Neural cell (in vitro differentiated cells): ENCODE results near the gene KIAA1958.

Source experiments
- CTCF ChIP-seq: fragments of 450-650 bp; IDR thresholded peaks from 2 replicates; pipeline ENCODE4 v1.5.1; 2014; ENCODE audit warnings: antibody characterized with exemption, mild to moderate bottlenecking, moderate library complexity; ENCODE audit not compliant: poor library complexity, severe bottlenecking
- EP300 ChIP-seq: fragments of 450-650 bp; conservative IDR thresholded peaks from 2 replicates; pipeline ENCODE4 v1.6.1; 2014; ENCODE audit warnings: antibody characterized with exemption, mild to moderate bottlenecking, moderate library complexity; ENCODE audit not compliant: poor library complexity, severe bottlenecking
- EZH2 ChIP-seq: fragments of 200-600, 300-800 bp; shearing (Covaris generic), sonication (generic); IDR thresholded peaks from 2 replicates; pipeline ENCODE4 v1.6.1; 2014; ENCODE audit warnings: antibody characterized with exemption, low read length, borderline replicate concordance, mild to moderate bottlenecking; ENCODE audit not compliant: insufficient read depth, poor library complexity, severe bottlenecking
- MXI1 ChIP-seq: fragments of 450-650 bp; conservative IDR thresholded peaks from 2 replicates; pipeline ENCODE4 v1.6.1; 2014; ENCODE audit warnings: antibody characterized with exemption, mild to moderate bottlenecking; ENCODE audit not compliant: poor library complexity, severe bottlenecking
- POLR2AphosphoS5 ChIP-seq: IDR thresholded peaks from 2 replicates; pipeline ENCODE4 v1.6.1; 2012
- RAD21 ChIP-seq: fragments of 450-650 bp; conservative IDR thresholded peaks from 2 replicates; pipeline ENCODE4 v1.6.1; 2014; ENCODE audit warnings: antibody characterized with exemption, mild to moderate bottlenecking, moderate library complexity
- REST ChIP-seq: IDR thresholded peaks from 2 replicates; pipeline ENCODE4 v1.6.1; 2012; ENCODE audit warnings: borderline replicate concordance
- TAF1 ChIP-seq: IDR thresholded peaks from 2 replicates; pipeline ENCODE4 v1.6.1; 2012; ENCODE audit warnings: low read depth

GRCh38 chr9:112493393-112494137, 6.9 kb downstream of the KIAA1958 start:
- TF ChIP-seq CTCF = no peak
- TF ChIP-seq TAF1 = no peak
- no peak for TF ChIP-seq REST
- TF ChIP-seq EZH2 = no peak
- no peak for TF ChIP-seq EP300
- TF ChIP-seq RAD21 = no peak
- no peak for TF ChIP-seq POLR2AphosphoS5
- no peak for TF ChIP-seq MXI1
